ENCODE results near the gene CACNB2.
"Not testable (repeated sequence)": the region's sequence is repeated elsewhere in the genome, so short reads cannot be mapped to it uniquely, and the experiment has no call there.

Gene CACNB2

DNA sequence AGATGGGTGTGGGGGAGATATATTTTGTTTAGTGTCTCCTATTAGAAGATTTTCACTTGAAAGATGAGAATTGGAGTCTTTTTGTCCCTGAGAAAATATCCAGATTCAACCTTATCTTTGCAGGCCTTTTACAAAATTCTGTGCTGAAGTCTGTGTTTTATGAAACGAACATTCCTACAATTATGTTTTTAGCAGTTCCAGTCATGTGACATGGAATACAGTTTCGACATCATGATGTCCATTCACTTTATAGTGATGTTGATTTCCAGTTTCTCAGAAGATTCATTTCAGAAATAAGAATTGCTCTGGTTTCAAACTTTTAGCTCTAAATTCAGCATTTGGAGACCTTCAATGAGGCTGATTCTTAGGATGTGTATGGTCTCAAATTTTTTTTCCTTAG, 54.4 kb downstream of the CACNB2 start:
- TF ChIP-seq JUND (IDR thresholded peaks at IDR 0.05; ENCODE audit: low read depth), result no peak
- no peak for DNase-seq (ENCODE audit: low read depth in 1 of 2, low spot score in 1 of 2)
- in situ Hi-C loops (cut with HindIII; ENCODE audit: low pct_unique_long_range_greater_than_20kb, low sequenced_read_pairs), result no loop called here

GRCh38 chr10:18195060-18195799, 55.0 kb downstream of the CACNB2 start:
- no peak for TF ChIP-seq JUND (IDR thresholded peaks at IDR 0.05; ENCODE audit: low read depth)
- DNase-seq (ENCODE audit: low read depth in 1 of 2, low spot score in 1 of 2), result no peak
- in situ Hi-C loops (cut with HindIII; ENCODE audit: low pct_unique_long_range_greater_than_20kb, low sequenced_read_pairs), result no loop called here

- TF ChIP-seq JUND (IDR thresholded peaks at IDR 0.05; ENCODE audit: low read depth), result no peak
- in situ Hi-C loops (cut with HindIII; ENCODE audit: low pct_unique_long_range_greater_than_20kb, low sequenced_read_pairs), result no loop called here
- no peak for DNase-seq (ENCODE audit: low read depth in 1 of 2, low spot score in 1 of 2)
Observed at GRCh38 chr10:18196806-18197550, 56.8 kb downstream of the CACNB2 start.

GRCh38 chr10:18197706-18198105, 57.5 kb downstream of the CACNB2 start:
- DNase-seq (ENCODE audit: low read depth in 1 of 2, low spot score in 1 of 2), result no peak
- in situ Hi-C loops (cut with HindIII; ENCODE audit: low pct_unique_long_range_greater_than_20kb, low sequenced_read_pairs), result no loop called here
- TF ChIP-seq JUND (IDR thresholded peaks at IDR 0.05; ENCODE audit: low read depth), result no peak

DNA sequence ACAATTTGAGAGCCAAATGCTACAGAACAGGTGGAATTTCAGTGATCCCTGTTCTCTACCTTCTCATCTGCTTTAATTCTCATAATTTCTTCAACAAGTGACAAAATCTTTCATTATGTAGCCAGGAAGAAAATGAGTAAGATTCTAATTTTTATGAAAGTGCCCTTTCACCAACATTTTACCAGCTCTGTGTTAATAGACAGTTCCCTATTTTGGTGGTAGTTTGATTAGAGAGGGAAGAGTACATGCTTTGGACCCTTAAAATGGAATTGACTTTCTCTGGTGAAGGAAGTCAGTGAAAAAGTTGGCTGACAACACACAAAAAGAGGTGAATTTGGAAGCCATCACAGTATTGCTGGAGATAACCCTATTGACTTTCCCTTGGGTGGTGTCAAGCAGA, 61.7 kb downstream of the CACNB2 start:
- TF ChIP-seq JUND (IDR thresholded peaks at IDR 0.05; ENCODE audit: low read depth), result no peak
- no peak for DNase-seq (ENCODE audit: low read depth in 1 of 2, low spot score in 1 of 2)
- in situ Hi-C loops (cut with HindIII; ENCODE audit: low pct_unique_long_range_greater_than_20kb, low sequenced_read_pairs), result no loop called here

DNA sequence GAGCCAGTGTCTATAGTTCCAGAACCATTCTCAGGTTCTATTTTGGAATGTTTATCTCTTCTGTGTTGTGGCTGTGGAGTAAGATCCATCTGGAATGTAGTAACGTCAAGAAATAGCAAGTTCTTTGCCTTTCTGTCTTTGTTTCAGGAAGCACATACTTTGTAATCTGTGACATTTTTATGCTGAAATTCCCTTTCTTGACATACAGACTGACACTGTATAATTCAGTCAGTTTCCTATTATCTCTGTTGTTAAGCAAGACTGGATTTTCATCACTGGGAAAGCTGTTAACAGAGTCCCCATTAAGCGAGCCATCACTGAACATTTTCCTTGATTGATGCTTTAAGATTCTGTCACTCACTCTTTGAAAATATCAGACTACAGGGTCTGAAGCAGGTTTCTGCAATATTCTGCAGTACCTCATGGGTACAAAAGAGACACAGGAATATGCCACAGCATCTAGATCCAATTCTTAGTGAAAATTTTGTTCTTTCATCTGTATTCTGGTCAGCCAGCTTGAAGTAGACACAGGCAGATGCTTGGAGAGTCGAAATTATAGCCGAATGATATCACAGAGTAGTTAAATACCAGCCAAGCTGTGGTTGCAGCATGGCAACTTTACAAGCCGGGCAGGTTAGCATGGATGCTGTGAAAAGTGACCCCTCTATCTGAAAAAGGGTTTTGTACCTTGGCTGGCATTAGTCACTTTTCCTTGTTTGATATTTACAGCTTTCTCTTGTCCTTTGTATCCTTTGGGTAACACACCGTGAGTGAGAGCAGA, 62.6 kb downstream of the CACNB2 start:
- DNase-seq (ENCODE audit: low read depth in 1 of 2, low spot score in 1 of 2), result no peak
- in situ Hi-C loops (cut with HindIII; ENCODE audit: low pct_unique_long_range_greater_than_20kb, low sequenced_read_pairs), result no loop called here
- TF ChIP-seq JUND (IDR thresholded peaks at IDR 0.05; ENCODE audit: low read depth), result no peak

GRCh38 chr10:18203471-18203870, 63.2 kb downstream of the CACNB2 start:
- in situ Hi-C loops (cut with HindIII; ENCODE audit: low pct_unique_long_range_greater_than_20kb, low sequenced_read_pairs), result no loop called here
- no peak for TF ChIP-seq JUND (IDR thresholded peaks at IDR 0.05; ENCODE audit: low read depth)
- no peak for DNase-seq (ENCODE audit: low read depth in 1 of 2, low spot score in 1 of 2)

DNA sequence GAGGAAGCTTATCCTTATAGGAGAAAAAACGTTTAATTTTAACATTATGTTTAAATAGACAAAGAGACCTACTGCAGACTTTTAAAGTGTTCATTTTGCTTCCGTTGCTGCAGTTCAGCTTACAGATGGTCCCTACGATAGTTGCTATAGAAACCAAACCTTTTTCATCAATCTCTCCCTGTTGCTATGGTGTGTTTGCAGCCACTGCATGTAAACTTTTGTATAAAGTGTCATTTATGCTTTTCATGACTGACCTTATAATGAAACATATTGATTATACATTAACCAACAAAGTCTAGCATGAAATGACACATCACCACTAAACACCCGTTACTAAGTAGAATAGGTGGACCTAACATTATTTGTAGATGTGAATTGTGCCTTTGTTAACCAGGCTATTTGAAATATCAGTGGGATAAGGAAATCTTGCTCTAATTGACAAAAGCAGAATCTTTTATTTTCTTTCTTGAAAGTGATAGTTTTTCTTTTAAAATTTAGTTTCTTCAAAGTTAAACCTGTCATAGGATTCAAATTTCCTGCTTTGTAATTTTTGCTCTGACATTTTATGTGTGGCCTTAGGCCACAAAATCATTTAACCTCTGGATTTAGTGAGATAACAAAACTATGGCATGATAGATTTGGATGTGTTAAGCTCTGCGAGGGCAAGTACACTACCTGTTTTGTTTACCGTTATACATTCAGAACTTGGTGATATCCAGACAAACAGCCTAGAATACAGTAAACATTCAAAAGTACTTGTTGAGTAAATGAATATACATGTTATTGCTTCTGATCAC, 64.0 kb downstream of the CACNB2 start:
- peak in 1 of 2 experiments; percentile 7 for DNase-seq (ENCODE audit: low read depth in 1 of 2, low spot score in 1 of 2)

GRCh38 chr10:18205098-18205834, 65.0 kb downstream of the CACNB2 start:
- in situ Hi-C loops (cut with HindIII; ENCODE audit: low pct_unique_long_range_greater_than_20kb, low sequenced_read_pairs), result no loop called here
- TF ChIP-seq JUND (IDR thresholded peaks at IDR 0.05; ENCODE audit: low read depth), result no peak
- DNase-seq (ENCODE audit: low read depth in 1 of 2, low spot score in 1 of 2), result no peak

More for the DNA sequence above, 64.0 kb downstream of the CACNB2 start:
- TF ChIP-seq JUND (IDR thresholded peaks at IDR 0.05; ENCODE audit: low read depth), result no peak
- in situ Hi-C loops (cut with HindIII; ENCODE audit: low pct_unique_long_range_greater_than_20kb, low sequenced_read_pairs), result no loop called here

- in situ Hi-C loops (cut with HindIII; ENCODE audit: low pct_unique_long_range_greater_than_20kb, low sequenced_read_pairs); DNase-seq (ENCODE audit: low read depth in 1 of 2, low spot score in 1 of 2): not testable (repeated sequence)
Observed at GRCh38 chr10:18208186-18208585, 68.0 kb downstream of the CACNB2 start.

- no peak for TF ChIP-seq JUND (IDR thresholded peaks at IDR 0.05; ENCODE audit: low read depth)
- DNase-seq (ENCODE audit: low read depth in 1 of 2, low spot score in 1 of 2), result no peak
- in situ Hi-C loops (cut with HindIII; ENCODE audit: low pct_unique_long_range_greater_than_20kb, low sequenced_read_pairs), result no loop called here
Observed at GRCh38 chr10:18209241-18209640, 69.0 kb downstream of the CACNB2 start.

All from T47D (cell line).